HEK293 (cell line): ENCODE data around the gene CDH1.

ENCODE experiments used
- CTCF ChIA-PET: fragments of 350-600 bp; formaldehyde crosslinking; extraction: SDS; loops from one replicate; lab custom pipeline; 2021; ENCODE audit warnings: antibody characterized with exemption; lab: Yijun Ruan, JAX
- POLR2A ChIA-PET: fragments of 300-600 bp; formaldehyde crosslinking; extraction: SDS; loops from one replicate; lab custom pipeline; 2020; ENCODE audit warnings: antibody characterized with exemption, inconsistent platforms; lab: Yijun Ruan, JAX
- H3K27ac ChIP-seq: fragments of 200-500 bp; sonication (Bioruptor generic); 2 replicates; pipeline ENCODE4 v1.5.1; 2014; ENCODE audit warnings: low read depth, low read length, control low read depth, inconsistent platforms; ENCODE audit errors: extremely low read depth
- H3K36me3 ChIP-seq, 2 experiments: fragments of 200-500 bp in 1 of 2; sonication (Bioruptor generic) in 1 of 2; 1 replicate in 1 of 2; 2 replicates in 1 of 2; pipeline ENCODE4 v1.5.1; 2014 to 2017; ENCODE audit warnings: inconsistent platforms in 2 of 2, low read length in 2 of 2; ENCODE audit not compliant: control insufficient read depth in 2 of 2, insufficient read depth in 1 of 2
- H3K4me1 ChIP-seq: fragments of 200-500 bp; sonication (Bioruptor generic); 2 replicates; pipeline ENCODE4 v1.5.1; 2014; ENCODE audit warnings: mild to moderate bottlenecking, low read length, inconsistent platforms; ENCODE audit not compliant: control insufficient read depth, insufficient read depth
- H3K4me3 ChIP-seq: 2 replicates; pipeline ENCODE4 v1.5.1; 2011; ENCODE audit warnings: low read depth, mild to moderate bottlenecking, control low read depth, low read length, moderate library complexity
- H3K9me3 ChIP-seq: fragments of 200-500 bp; sonication (Bioruptor generic); 2 replicates; pipeline ENCODE4 v1.5.1; 2014; ENCODE audit warnings: low read depth, low read length, inconsistent platforms; ENCODE audit not compliant: control insufficient read depth, insufficient read depth
- BCL11A ChIP-seq: fragments of 450-650 bp; formaldehyde crosslinking; IDR thresholded peaks from 2 replicates; pipeline ENCODE4 v1.5.1; 2016; ENCODE audit warnings: low read depth, missing biosample characterization, missing genetic modification characterization
- CTCF ChIP-seq: fragments of 450-650 bp; formaldehyde crosslinking; IDR thresholded peaks from 2 replicates; pipeline ENCODE4 v1.5.1; 2016; ENCODE audit warnings: missing biosample characterization, missing genetic modification characterization
- KLF7 ChIP-seq: fragments of 450-650 bp; formaldehyde crosslinking; IDR thresholded peaks from 2 replicates; pipeline ENCODE4 v1.5.1; 2016; ENCODE audit warnings: missing biosample characterization, missing genetic modification characterization, borderline replicate concordance
- RBAK ChIP-seq: fragments of 450-650 bp; formaldehyde crosslinking; IDR thresholded peaks from 2 replicates; pipeline ENCODE4 v1.5.1; 2016; ENCODE audit warnings: missing biosample characterization, missing genetic modification characterization
- SP2 ChIP-seq: fragments of 450-650 bp; formaldehyde crosslinking; IDR thresholded peaks from 2 replicates; pipeline ENCODE4 v1.5.1; 2016; ENCODE audit warnings: missing biosample characterization, missing genetic modification characterization
- TRIM28 ChIP-seq: IDR thresholded peaks from 2 replicates; pipeline ENCODE4 v1.6.1; 2011; ENCODE audit warnings: low read length, control low read depth, borderline replicate concordance
- ZBTB10 ChIP-seq: fragments of 450-650 bp; formaldehyde crosslinking; IDR thresholded peaks from 2 replicates; pipeline ENCODE4 v1.5.1; 2016; ENCODE audit warnings: missing biosample characterization, missing genetic modification characterization
- ZNF132 ChIP-seq: fragments of 450-650 bp; formaldehyde crosslinking; IDR thresholded peaks from 2 replicates; pipeline ENCODE4 v1.5.1; 2017; ENCODE audit warnings: missing biosample characterization, missing genetic modification characterization, borderline replicate concordance
- ZNF335 ChIP-seq: fragments of 450-650 bp; formaldehyde crosslinking; conservative IDR thresholded peaks from 2 replicates; pipeline ENCODE4 v1.5.1; 2016; ENCODE audit warnings: missing biosample characterization, missing genetic modification characterization
- ZNF513 ChIP-seq: fragments of 450-650 bp; IDR thresholded peaks from 2 replicates; pipeline ENCODE4 v1.5.1; 2018; ENCODE audit warnings: missing biosample characterization, missing genetic modification characterization
- ZNF585B ChIP-seq: fragments of 450-650 bp; formaldehyde crosslinking; IDR thresholded peaks from 2 replicates; pipeline ENCODE4 v1.5.1; 2016; ENCODE audit warnings: missing biosample characterization, missing genetic modification characterization
- ZNF610 ChIP-seq: fragments of 450-650 bp; formaldehyde crosslinking; IDR thresholded peaks from 2 replicates; pipeline ENCODE4 v1.5.1; 2016; ENCODE audit warnings: missing biosample characterization, missing genetic modification characterization, borderline replicate concordance
- ZNF629 ChIP-seq: fragments of 450-650 bp; formaldehyde crosslinking; IDR thresholded peaks from 2 replicates; pipeline ENCODE4 v1.5.1; 2017; ENCODE audit warnings: missing biosample characterization, missing genetic modification characterization
- ZSCAN30 ChIP-seq: fragments of 450-650 bp; IDR thresholded peaks from 2 replicates; pipeline ENCODE4 v1.5.1; 2018; ENCODE audit warnings: missing biosample characterization, mild to moderate bottlenecking, missing genetic modification characterization, moderate library complexity
- TF ChIP-seq, protein P1 (sequence below): fragments of 450-650 bp; formaldehyde crosslinking; IDR thresholded peaks from 2 replicates; pipeline ENCODE4 v1.5.1; 2016; ENCODE audit warnings: missing biosample characterization, missing genetic modification characterization
- TF ChIP-seq, protein P2 (sequence below): fragments of 450-650 bp; formaldehyde crosslinking; IDR thresholded peaks from 2 replicates; pipeline ENCODE4 v1.5.1; 2016; ENCODE audit warnings: missing biosample characterization, missing genetic modification characterization
- TF ChIP-seq, protein P3 (sequence below): fragments of 450-650 bp; formaldehyde crosslinking; IDR thresholded peaks from 2 replicates; pipeline ENCODE4 v1.5.1; 2017; ENCODE audit warnings: missing biosample characterization, missing genetic modification characterization

Gene CDH1

GRCh38 chr16:68722119-68723024 lies 14.7 kb upstream of the CDH1 start:
- Histone ChIP-seq H3K27ac (no peak overlapping the region), H3K4me3 (no peak overlapping the region), H3K36me3 (no peaks in the 10 kb centered on the region), H3K9me3 (no peaks in the 10 kb centered on the region), H3K4me1 (no peaks in the 10 kb centered on the region)
- ChIA-PET POLR2A (no interaction called here), CTCF (interaction anchor here (0.7 kb wide), 1 partner anchor 132 kb away, joined by 3 read pairs; no protein-coding TSS in a partner anchor)
- TF ChIP-seq BCL11A (tag by site-specific recombination) (no peak), ZNF335 (tag by site-specific recombination) (no peak), ZNF585B (tag by site-specific recombination) (no peak), ZNF610 (tag by site-specific recombination) (no peak), ZNF132 (tag by site-specific recombination) (no peak), SP2 (tag by site-specific recombination) (no peak), TRIM28 (no peak), ZSCAN30 (no peak), ZBTB10 (no peak), CTCF (tag by site-specific recombination) (no peak), RBAK (tag by site-specific recombination) (no peak), ZNF513 (no peak), ZNF629 (no peak), KLF7 (tag by site-specific recombination) (no peak)
- TF ChIP-seq, protein P1, sequence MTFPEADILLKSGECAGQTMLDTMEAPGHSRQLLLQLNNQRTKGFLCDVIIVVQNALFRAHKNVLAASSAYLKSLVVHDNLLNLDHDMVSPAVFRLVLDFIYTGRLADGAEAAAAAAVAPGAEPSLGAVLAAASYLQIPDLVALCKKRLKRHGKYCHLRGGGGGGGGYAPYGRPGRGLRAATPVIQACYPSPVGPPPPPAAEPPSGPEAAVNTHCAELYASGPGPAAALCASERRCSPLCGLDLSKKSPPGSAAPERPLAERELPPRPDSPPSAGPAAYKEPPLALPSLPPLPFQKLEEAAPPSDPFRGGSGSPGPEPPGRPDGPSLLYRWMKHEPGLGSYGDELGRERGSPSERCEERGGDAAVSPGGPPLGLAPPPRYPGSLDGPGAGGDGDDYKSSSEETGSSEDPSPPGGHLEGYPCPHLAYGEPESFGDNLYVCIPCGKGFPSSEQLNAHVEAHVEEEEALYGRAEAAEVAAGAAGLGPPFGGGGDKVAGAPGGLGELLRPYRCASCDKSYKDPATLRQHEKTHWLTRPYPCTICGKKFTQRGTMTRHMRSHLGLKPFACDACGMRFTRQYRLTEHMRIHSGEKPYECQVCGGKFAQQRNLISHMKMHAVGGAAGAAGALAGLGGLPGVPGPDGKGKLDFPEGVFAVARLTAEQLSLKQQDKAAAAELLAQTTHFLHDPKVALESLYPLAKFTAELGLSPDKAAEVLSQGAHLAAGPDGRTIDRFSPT (tag by site-specific recombination): no peak
- TF ChIP-seq, protein P2, sequence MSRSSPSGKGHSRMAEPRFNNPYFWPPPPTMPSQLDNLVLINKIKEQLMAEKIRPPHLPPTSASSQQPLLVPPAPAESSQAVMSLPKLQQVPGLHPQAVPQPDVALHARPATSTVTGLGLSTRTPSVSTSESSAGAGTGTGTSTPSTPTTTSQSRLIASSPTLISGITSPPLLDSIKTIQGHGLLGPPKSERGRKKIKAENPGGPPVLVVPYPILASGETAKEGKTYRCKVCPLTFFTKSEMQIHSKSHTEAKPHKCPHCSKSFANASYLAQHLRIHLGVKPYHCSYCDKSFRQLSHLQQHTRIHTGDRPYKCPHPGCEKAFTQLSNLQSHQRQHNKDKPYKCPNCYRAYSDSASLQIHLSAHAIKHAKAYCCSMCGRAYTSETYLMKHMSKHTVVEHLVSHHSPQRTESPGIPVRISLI (tag by site-specific recombination): no peak
- TF ChIP-seq, protein P3, sequence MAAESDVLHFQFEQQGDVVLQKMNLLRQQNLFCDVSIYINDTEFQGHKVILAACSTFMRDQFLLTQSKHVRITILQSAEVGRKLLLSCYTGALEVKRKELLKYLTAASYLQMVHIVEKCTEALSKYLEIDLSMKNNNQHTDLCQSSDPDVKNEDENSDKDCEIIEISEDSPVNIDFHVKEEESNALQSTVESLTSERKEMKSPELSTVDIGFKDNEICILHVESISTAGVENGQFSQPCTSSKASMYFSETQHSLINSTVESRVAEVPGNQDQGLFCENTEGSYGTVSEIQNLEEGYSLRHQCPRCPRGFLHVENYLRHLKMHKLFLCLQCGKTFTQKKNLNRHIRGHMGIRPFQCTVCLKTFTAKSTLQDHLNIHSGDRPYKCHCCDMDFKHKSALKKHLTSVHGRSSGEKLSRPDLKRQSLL: no peak
